CD14-positive monocyte (primary cell): ENCODE data around the gene ATP5F1E. TPM values are rescaled to one million over a fixed set of nuclear protein-coding genes. Genes with fewer than 3 reads are reported as not detected.

Experiments
- DNase-seq, 3 donors: peaks; one replicate each; pipeline ENCODE4 v3.0.0-alpha.2; 2011 to 2022
- H2AFZ ChIP-seq: 2 replicates; pipeline ENCODE4 v1.6.0; 2012; ENCODE audit warnings: mild to moderate bottlenecking, low read depth, low read length, inconsistent platforms; ENCODE audit not compliant: insufficient read depth, poor library complexity, severe bottlenecking
- H3K27ac ChIP-seq, 2 donors: 1 replicate in 1 of 2; 2 replicates in 1 of 2; pipeline ENCODE4 v1.5.1; 2012 to 2013; ENCODE audit warnings: low read length in 2 of 2, control low read depth in 1 of 2, inconsistent platforms in 1 of 2, low read depth in 1 of 2, mild to moderate bottlenecking in 1 of 2
- H3K27me3 ChIP-seq, 2 donors: one replicate each; pipeline versions ENCODE4 v1.6.0 to v1.6.1; 2011 to 2013; ENCODE audit warnings: low read length in 2 of 2; ENCODE audit not compliant: control insufficient read depth in 2 of 2, insufficient read depth in 2 of 2
- H3K36me3 ChIP-seq, 2 donors: replicated peaks in 1 of 2; 1 replicate in 1 of 2; 2 replicates in 1 of 2; pipeline versions ENCODE4 v1.5.1 to v1.6.1; 2012 to 2013; ENCODE audit warnings: low read length in 2 of 2, control low read depth in 1 of 2, inconsistent platforms in 1 of 2, mild to moderate bottlenecking in 1 of 2; ENCODE audit not compliant: insufficient read depth in 2 of 2, control insufficient read depth in 1 of 2
- H3K4me1 ChIP-seq, 2 donors: 1 replicate in 1 of 2; 2 replicates in 1 of 2; pipeline versions ENCODE4 v1.5.1 to v1.6.1; 2012 to 2013; ENCODE audit warnings: low read length in 2 of 2, control low read depth in 1 of 2, inconsistent platforms in 1 of 2, mild to moderate bottlenecking in 1 of 2, moderate library complexity in 1 of 2; ENCODE audit not compliant: insufficient read depth in 2 of 2, control insufficient read depth in 1 of 2
- H3K4me2 ChIP-seq: replicated peaks from 2 replicates; pipeline ENCODE3; 2012; ENCODE audit warnings: low read length, moderate library complexity, mild to moderate bottlenecking; ENCODE audit not compliant: poor library complexity, severe bottlenecking; ENCODE audit errors: extremely low read depth
- H3K4me3 ChIP-seq, 3 experiments: fragments of 200-600 bp in 1 of 3; sonication (generic) in 1 of 3; replicated peaks in 1 of 3; 1 replicate in 2 of 3; 2 replicates in 1 of 3; pipeline ENCODE4 v1.5.1; 2011 to 2013; ENCODE audit warnings: low read length in 3 of 3, mild to moderate bottlenecking in 3 of 3, control low read depth in 2 of 3, low read depth in 2 of 3, inconsistent platforms in 1 of 3, moderate library complexity in 1 of 3
- H3K79me2 ChIP-seq: 2 replicates; pipeline ENCODE4 v1.6.0; 2012; ENCODE audit warnings: mild to moderate bottlenecking, control low read depth, inconsistent platforms, low read length, moderate library complexity; ENCODE audit not compliant: insufficient read depth
- H3K9ac ChIP-seq: 2 replicates; pipeline ENCODE4 v1.6.0; 2017; ENCODE audit warnings: low read length, mild to moderate bottlenecking; ENCODE audit not compliant: insufficient read depth, poor library complexity, severe bottlenecking
- H3K9me3 ChIP-seq, 2 donors: replicated peaks in 1 of 2; 1 replicate in 1 of 2; 2 replicates in 1 of 2; pipeline versions ENCODE4 v1.5.1 to v1.6.1; 2012 to 2013; ENCODE audit warnings: low read length in 2 of 2, control low read depth in 1 of 2; ENCODE audit not compliant: control insufficient read depth in 1 of 2, insufficient read depth in 1 of 2
- H4K20me1 ChIP-seq: 2 replicates; pipeline ENCODE4 v1.6.0; 2012; ENCODE audit warnings: mild to moderate bottlenecking, low read length, control low read depth, moderate library complexity; ENCODE audit not compliant: insufficient read depth
- H3K27ac Mint-ChIP-seq, 7 donors: one replicate each; pipeline ENCODE4 v1.8.0; 2020; ENCODE audit warnings: mild to moderate bottlenecking in 7 of 7, mixed read lengths in 7 of 7, moderate library complexity in 6 of 7, inconsistent platforms in 2 of 7
- H3K27me3 Mint-ChIP-seq, 3 donors: one replicate each; pipeline ENCODE4 v1.8.0; 2021 to 2022; ENCODE audit warnings: low read depth in 3 of 3, mild to moderate bottlenecking in 3 of 3, mixed read lengths in 3 of 3, moderate library complexity in 3 of 3, inconsistent platforms in 1 of 3
- H3K36me3 Mint-ChIP-seq, 2 donors: one replicate each; pipeline ENCODE4 v1.8.0; 2020; ENCODE audit warnings: mixed read lengths in 2 of 2, inconsistent platforms in 1 of 2, mild to moderate bottlenecking in 1 of 2
- H3K4me1 Mint-ChIP-seq: one replicate; pipeline ENCODE4 v1.8.0; 2020; ENCODE audit warnings: mild to moderate bottlenecking, mixed read lengths
- H3K4me3 Mint-ChIP-seq, 2 donors: one replicate each; pipeline ENCODE4 v1.8.0; 2020; ENCODE audit warnings: mild to moderate bottlenecking in 2 of 2, mixed read lengths in 2 of 2, moderate library complexity in 1 of 2
- H3K9me3 Mint-ChIP-seq, 7 donors: one replicate each; pipeline ENCODE4 v1.8.0; 2020 to 2022; ENCODE audit warnings: mixed read lengths in 7 of 7, mild to moderate bottlenecking in 6 of 7, moderate library complexity in 6 of 7, inconsistent platforms in 2 of 7
- CTCF ChIP-seq: fragments of 200-600 bp; IDR thresholded peaks from one replicate; pipeline ENCODE4 v1.8.0; 2022; ENCODE audit warnings: antibody characterized with exemption, mild to moderate bottlenecking
- WGBS: methylation state at CpG from one replicate; pipeline ENCODE4 v1.1.5; 2013; ENCODE audit warnings: missing lambda C conversion rate; ENCODE audit not compliant: insufficient coverage; 5-methylcytosine and 5-hydroxymethylcytosine counted together
- intact Hi-C, 2 donors: fragments of 100-400 bp; cut with micrococcal nuclease; formaldehyde crosslinking; loops; one replicate each; pipeline versions ENCODE4 v1.15.0 to v1.15.1; 2023
- polyA plus RNA-seq, 3 donors: library from polyadenylated mRNA; depleted of rRNA in 1 of 3; unstranded in 2 of 3; stranded (reverse) in 1 of 3; fragments of 300-500 nt in 2 of 3; fragments of >200 nt in 1 of 3; fragmentation: Illumina TruSeq in 2 of 3; gene quantifications; 1 replicate in 2 of 3; 2 replicates in 1 of 3; pipeline ENCODE4 v1.2.3, GENCODE V29; 2012 to 2021

The ATP5F1E gene
- polyA plus RNA-seq, 3 donors: 39.0 to 105 (median 102) TPM

- TF ChIP-seq CTCF: no peak
- no peak overlapping the region for H3K9ac ChIP-seq
- no peak overlapping the region for H3K4me3 ChIP-seq
- H3K27ac ChIP-seq: no peak overlapping the region
- Mint-ChIP-seq H3K4me3 (no peak overlapping the region), H3K36me3 (no peaks in the 10 kb centered on the region), H3K9me3 (peaks cover 3 to 20% (median 13%) of the 10 kb centered on the region in 7 donors), H3K4me1 (peaks cover 14% of the 10 kb centered on the region), H3K27ac (no peak overlapping the region), H3K27me3 (peaks cover 0 to 5% (median 4%) of the 10 kb centered on the region in 3 donors)
- no peaks in the 10 kb centered on the region for H3K36me3 ChIP-seq
- no peak overlapping the region for H3K4me2 ChIP-seq
- H4K20me1 ChIP-seq: no peaks in the 10 kb centered on the region
- H2AFZ ChIP-seq: no peak overlapping the region
- 83% methylated on average over 1 of the region's 3 CpGs for WGBS
- intact Hi-C loops: no loop called here
- peaks cover 13 to 14% of the 10 kb centered on the region in 2 donors for H3K9me3 ChIP-seq
- H3K4me1 ChIP-seq: peaks cover 13 to 17% of the 10 kb centered on the region in 2 donors
- H3K27me3 ChIP-seq: no peaks in the 10 kb centered on the region
- H3K79me2 ChIP-seq: no peaks in the 10 kb centered on the region
- DNase-seq: peak in 1 of 3 donors; percentile 31
Measured at GRCh38 chr20:58976061-58976730, 55.9 kb downstream of the ATP5F1E start.

Other genes starting within 250 kb of the ATP5F1E start
- gene GNAS-AS1, start 181.4 kb downstream of the ATP5F1E start, polyA plus RNA-seq: not detected
- gene GNAS, start 179.6 kb downstream of the ATP5F1E start, polyA plus RNA-seq: 1,000 to 10,000 TPM in 1 of 3 donors, 100 to 1,000 TPM in 2; 109 to 1,105 (median 124) TPM
- 10 to 100 TPM; 49.0 to 74.8 (median 50.1) TPM for gene NELFCD, start 51.1 kb downstream of the ATP5F1E start, polyA plus RNA-seq
- 100 to 1,000 TPM in 1 of 3 donors, 10 to 100 TPM in 2; 62.6 to 755 (median 86.4) TPM for gene CTSZ, start 25.1 kb downstream of the ATP5F1E start, polyA plus RNA-seq
- 1 to 10 TPM in 2 of 3 donors, under 1 TPM in 1; 0.09 to 3.1 (median 2.4) TPM for gene TUBB1, start 12.9 kb downstream of the ATP5F1E start, polyA plus RNA-seq
- gene PRELID3B, start 10.5 kb upstream of the ATP5F1E start, polyA plus RNA-seq: 10 to 100 TPM; 16.9 to 21.0 (median 20.1) TPM
- under 1 TPM in 2 of 3 donors, not detected in 1; 0.03 to 0.09 TPM for gene ZNF831, start 131.5 kb upstream of the ATP5F1E start, polyA plus RNA-seq